Activated CD8-positive, alpha-beta memory T cell treated with anti-CD3 and anti-CD28 coated beads, Interleukin-2, amount 50 U/mL, for 4 hours (primary cell): Measurements from ENCODE around the gene ZNF100.
A peak's percentile ranks its signal among the peaks of the same experiment; 100 is the strongest.
"Not testable (repeated sequence)": the region's sequence is repeated elsewhere in the genome, so short reads cannot be mapped to it uniquely, and the experiment has no call there.

Source experiments
- DNase-seq: peaks from one replicate; pipeline ENCODE4 v3.0.0-alpha.2; 2020

The ZNF100 gene

DNA sequence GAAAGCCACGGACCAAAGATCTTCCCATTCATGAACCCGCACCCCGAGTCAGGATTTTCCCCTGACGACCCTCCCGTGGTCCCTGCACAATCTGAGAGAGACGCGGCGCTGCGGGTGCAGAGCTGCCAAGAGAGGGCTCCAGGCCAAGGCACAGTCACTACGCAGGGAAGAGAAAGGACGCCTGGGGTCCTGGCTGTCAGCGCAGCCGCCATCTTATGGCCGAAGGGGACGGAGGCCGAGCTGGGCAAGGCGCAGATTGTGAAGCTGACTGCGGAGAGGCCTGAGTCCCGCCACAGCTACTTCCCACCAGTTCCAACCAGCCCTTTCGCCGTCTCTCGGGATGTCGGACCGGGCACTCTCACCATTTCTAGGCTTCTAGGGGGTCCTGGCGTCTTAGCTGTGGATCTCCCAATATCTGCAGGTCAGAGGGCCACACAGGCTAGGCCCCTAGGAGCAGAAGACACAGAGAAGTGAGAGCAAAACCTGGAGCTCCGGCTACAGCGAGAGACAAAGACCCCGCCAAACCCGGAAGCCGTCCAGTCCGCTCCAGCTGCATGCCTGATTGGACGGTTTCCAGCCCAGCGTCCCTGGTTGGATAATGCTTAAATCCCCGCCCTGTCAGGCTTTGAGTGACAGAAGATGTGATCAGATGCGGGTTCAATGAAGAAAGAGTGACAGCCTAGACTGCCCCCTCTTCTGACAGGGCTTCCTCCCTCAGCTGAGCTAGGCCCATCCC, at the start of gene ZNF100:
Gene ZNF100, minus strand, starts transcription at position 515 of the 736 bp plus-strand sequence. Its CDS starts 150 bp downstream, at position 365.
- peak; percentile 82 for DNase-seq

- DNase-seq: no peak
These were observed 45.1 kb upstream of the ZNF100 start for GRCh38 chr19:21812448-21812847.

GRCh38 chr19:21808400-21809000, 41.1 kb upstream of the ZNF100 start:
- DNase-seq: not testable (repeated sequence)

- DNase-seq: no peak
These were observed 22.2 kb upstream of the ZNF100 start for GRCh38 chr19:21789466-21790085.

DNA sequence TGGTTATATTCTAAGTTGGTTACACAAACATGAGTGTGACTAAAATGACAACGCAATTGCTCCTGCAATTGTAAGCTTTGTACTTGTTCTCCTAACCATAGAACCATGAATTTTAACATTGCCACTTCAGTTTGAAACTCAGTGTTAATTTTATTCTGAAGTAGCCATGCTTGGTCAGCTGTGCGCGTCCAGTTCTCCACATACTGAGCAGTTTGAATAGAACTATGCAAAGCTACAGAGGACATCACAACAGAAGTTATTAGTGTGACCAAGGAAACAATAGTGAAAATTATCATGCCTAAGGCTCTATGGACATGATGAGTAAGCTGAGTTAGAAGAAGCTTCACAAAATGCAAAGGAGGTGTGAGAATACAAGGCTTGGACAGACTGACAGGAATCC, 19.6 kb upstream of the ZNF100 start:
- no peak for DNase-seq

GRCh38 chr19:21775792-21776191, 8.4 kb upstream of the ZNF100 start:
- not testable (repeated sequence) for DNase-seq

- DNase-seq: not testable (repeated sequence)
These were observed 694 bp downstream of the ZNF100 start for GRCh38 chr19:21766705-21767064.

DNA sequence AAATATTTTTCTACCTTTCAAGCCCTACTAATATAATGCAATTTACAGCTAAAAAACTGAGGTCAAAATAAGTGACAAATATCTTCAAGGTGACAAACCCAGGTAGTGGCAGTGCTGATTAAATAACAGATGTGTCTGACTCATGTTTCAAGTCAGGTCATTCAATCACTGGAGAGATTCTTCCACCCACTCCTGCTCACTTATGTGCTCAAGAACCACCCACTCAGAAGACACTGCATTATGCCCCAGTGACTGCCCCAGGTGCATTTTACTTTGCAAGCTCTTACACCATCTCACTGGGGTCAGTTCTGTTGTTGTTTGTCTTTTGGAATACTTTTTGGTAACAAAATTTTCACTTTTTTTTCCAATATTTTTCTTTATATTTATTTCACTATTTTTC, 2.2 kb downstream of the ZNF100 start:
- DNase-seq: no peak

- DNase-seq: not testable (repeated sequence)
These were observed 5.8 kb downstream of the ZNF100 start for GRCh38 chr19:21761547-21761946.

DNA sequence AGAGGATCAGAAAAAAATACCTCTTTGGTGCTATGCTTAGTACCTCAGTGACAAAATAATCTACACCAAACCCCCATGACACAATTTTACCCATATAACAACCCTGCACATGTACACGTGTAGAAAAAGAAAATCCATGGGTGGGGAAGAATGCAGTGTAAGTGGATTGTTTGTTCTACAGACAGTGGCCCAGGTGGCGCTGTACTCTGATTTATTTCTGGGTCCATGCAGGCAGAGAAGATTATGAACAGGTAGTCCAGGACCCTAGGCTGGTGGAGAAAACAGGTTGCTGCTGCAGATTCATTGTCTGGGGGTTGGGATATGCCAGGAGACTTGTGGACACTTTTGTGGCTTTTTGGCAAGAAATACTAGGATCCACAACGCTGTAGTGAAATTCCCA, 9.1 kb downstream of the ZNF100 start:
- DNase-seq: no peak

DNA sequence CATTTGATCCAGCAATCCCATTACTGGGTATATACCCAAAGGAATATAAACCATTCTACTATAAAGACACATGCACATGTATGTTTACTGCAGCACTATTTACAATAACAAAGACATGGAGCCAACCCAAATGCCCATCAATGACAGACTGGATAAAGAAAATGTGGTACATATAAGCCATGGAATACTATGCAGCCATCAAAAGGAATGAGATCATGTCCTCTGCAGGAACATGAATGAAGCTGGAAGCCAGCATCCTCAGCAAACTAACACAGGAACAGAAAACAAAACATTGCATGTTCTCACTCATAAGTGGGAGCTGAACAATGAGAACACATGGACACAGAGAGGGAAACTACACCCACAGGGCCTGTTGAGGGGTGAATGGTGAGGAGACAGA, 11.8 kb downstream of the ZNF100 start:
- not testable (repeated sequence) for DNase-seq

- DNase-seq: no peak
These were observed 16.0 kb downstream of the ZNF100 start for GRCh38 chr19:21751384-21751783.

- DNase-seq: no peak
These were observed 16.7 kb downstream of the ZNF100 start for GRCh38 chr19:21750586-21751128.

- DNase-seq: no peak
These were observed 18.3 kb downstream of the ZNF100 start for GRCh38 chr19:21749090-21749489.

DNA sequence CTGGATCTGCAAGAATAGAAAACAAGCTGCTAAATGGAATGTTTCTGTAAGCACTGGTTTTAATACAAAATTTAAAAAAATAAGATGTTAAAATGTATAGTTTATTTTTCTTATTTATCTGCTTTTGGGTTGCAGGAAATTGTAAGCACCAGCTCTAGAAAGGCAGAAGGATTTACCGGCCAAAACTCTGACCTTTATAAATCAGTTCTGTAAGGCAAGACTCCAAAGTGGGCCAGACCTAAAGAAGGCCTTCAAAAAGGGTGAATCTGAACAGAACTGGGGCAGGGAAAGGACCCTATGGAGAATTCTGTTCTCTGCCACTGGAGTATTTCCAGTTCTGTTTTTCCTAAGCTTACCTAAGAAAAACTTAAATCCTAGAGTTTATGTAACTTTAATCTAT, 19.3 kb downstream of the ZNF100 start:
- DNase-seq: no peak

- no peak for DNase-seq
These were observed 26.8 kb downstream of the ZNF100 start for GRCh38 chr19:21740559-21740958.

DNA sequence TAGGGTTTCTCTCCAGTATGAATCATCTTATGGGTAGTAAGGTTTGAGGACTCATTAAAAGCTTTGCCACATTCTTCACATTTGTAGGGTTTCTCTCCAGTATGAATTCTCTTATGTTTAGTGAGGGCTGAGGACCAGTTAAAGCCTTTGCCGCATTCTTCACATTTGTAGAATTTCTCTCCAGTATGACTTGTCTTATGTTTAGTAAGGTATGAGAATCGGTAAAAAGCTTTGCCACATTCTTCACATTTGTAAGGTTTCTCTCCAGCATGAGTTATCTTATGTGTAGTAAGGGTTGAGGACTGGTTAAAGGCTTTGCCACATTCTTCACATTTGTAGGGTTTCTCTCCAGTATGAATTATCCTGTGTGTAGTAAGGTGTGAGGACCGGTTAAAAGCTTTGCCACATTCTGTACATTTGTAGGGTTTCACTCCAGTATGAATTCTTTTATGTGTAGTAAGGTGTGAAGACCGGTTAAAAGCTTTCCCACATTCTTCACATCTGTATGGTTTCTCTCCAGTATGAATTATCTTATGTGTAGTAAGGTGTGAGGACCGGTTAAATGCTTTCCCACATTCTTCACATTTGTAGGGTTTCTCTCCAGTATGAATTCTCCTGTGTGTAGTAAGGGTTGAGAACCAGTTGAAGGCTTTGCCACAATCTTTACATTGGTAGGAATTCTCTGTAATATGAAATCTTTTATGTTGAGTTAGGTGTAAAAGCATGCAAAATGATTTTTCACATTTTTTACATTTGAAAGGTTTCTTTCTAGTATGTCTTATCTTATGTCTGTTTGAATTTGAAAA, 40.2 kb downstream of the ZNF100 start:
- DNase-seq: not testable (repeated sequence)

DNA sequence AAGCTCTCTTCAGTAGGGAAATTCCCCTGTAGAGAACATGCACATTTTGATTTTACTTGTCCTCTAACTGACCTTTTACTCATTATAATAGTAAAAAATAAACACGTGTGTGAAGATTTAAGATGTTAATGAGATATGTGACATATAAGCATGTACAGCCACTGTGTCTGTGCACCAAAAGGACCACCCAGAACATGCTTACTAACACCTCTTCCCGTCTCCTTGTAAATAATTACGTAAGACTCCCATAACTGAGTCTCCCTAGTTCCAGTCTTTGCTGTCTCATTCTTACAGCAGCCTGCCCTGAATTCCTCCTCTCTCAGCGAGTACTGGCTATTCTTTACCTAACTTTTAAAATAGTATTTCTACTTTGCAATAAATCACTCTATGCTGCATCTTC, 53.6 kb downstream of the ZNF100 start:
- no peak for DNase-seq

DNA sequence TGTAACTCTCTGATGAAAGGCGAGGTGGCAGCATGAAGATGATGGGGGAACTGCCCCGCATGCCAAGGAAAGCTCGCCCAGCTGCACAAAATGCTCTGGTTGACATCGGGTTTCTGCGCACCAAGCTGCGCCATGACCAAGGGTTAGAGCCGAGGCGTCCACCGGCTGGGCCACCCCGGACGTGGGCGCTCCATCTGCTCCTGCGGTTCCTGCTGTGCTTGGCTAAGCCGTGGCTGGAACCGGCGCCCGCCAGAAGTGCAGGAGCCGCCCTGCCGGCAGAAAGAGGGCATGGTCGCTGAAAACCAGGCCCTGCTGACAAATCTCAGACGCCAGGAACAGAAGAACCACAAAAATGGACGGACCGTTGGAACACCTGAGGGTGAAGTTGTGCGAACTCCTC, 57.9 kb downstream of the ZNF100 start:
- DNase-seq: no peak

DNA sequence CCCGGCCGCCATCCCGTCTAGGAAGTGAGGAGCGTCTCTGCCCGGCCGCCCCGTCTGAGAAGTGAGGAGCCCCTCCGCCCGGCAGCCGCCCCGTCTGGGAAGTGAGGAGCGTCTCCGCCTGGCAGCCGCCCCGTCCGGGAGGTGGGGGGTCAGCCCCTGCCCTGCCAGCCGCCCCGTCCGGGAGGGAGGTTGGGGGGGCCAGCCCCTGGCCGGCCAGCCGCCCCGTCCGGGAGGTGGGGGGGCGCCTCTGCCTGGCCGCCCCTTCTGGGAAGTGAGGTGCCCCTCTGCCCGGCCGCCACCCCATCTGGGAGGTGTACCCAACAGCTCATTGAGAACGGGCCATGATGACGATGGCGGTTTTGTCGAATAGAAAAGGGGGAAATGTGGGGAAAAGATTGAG, 59.5 kb downstream of the ZNF100 start:
- not testable (repeated sequence) for DNase-seq

DNA sequence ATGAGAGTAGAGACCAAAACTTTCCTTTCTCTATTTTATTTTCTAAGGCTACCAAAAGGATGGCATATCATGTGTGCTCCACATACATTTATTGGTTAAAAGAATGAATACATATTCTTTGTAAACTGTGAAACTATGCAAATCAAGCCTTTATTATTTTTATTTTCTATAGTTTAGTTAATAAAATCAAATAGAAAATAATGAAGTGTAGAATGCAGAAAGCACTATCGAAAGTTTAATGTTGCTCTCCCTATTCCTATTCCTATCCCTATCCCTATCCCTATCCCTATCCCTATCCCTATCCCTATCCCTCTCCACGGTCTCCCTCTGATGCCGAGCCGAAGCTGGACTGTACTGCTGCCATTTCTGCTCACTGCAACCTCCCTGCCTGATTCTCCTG, 60.3 kb downstream of the ZNF100 start:
- no peak for DNase-seq

DNA sequence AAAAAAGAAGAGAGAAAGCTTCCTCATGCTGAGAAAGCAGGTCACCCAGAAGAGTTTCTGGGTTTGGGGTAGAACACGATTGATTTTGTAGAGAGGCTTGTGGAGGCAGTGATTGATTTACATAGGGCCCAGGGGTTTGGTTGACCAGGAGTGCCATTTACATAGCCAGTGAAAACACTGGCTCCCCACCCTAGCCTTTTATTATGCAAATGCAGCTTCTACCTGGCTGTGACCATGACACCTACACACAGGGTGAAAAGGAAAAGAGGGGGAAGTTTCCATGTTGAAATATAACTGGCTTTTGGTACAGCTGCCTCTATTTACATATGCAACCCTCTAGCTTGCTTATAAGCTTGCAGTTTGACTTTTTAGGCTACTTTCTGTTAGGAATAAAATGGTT, 62.0 kb downstream of the ZNF100 start:
- DNase-seq: no peak

- no peak for DNase-seq
These were observed 63.1 kb downstream of the ZNF100 start for GRCh38 chr19:21704320-21704719.
